HepG2 (cell line): ENCODE results near the gene GJC1. TPM values are rescaled to one million over a fixed set of nuclear protein-coding genes. Genes with fewer than 3 reads are reported as not detected.

Experiments used
- ATAC-seq: fragments of 200-7000 bp; cut with Tn5 transposase; 3 replicates; pipeline ENCODE4 v1.9.1; 2020; ENCODE audit warnings: mild to moderate bottlenecking, moderate library complexity
- BruUV-seq: library from RNA; stranded (reverse); fragments of 400-500 nt; replicated peaks from 2 replicates; lab custom pipeline; 2021; lab: Mats Ljungman, UMichigan
- CTCF ChIA-PET: fragments of 300-600 bp; formaldehyde crosslinking; extraction: SDS; loops from one replicate; lab custom pipeline; 2021; ENCODE audit warnings: low total read pairs, inconsistent platforms, low intra/inter-chr PET ratio; lab: Yijun Ruan, JAX
- POLR2A ChIA-PET: fragments of 350-600 bp; sonication (Branson Sonifier 250); formaldehyde crosslinking; loops from one replicate; lab custom pipeline; 2020; ENCODE audit warnings: antibody characterized with exemption, inconsistent platforms; lab: Yijun Ruan, JAX
- DNase-seq: peaks from one replicate; pipeline ENCODE4 v3.0.0-alpha.2; 2015; ENCODE audit warnings: low spot score
- FAIRE-seq: peaks from 3 replicates; lab custom pipeline; 2011; peaks lifted over from hg19 to GRCh38; lab: Jason Lieb, UNC
- H2AFZ ChIP-seq: one replicate; pipeline ENCODE4 v1.6.1; 2011; ENCODE audit warnings: low read length, inconsistent platforms
- H3K27ac ChIP-seq: fragments of 300-600 bp; 3 replicates; pipeline ENCODE4 v1.8.0; 2011; ENCODE audit warnings: mixed run types, mild to moderate bottlenecking, mixed read lengths, low read length, inconsistent platforms; ENCODE audit not compliant: insufficient read depth; ENCODE audit errors: extremely low read length
- H3K27me3 ChIP-seq, 2 experiments: fragments of 200-600 bp in 1 of 2; 2 replicates in 1 of 2; 3 replicates in 1 of 2; pipeline versions ENCODE4 v1.6.0 to v1.8.0; 2011; ENCODE audit warnings: low read length in 2 of 2, mild to moderate bottlenecking in 2 of 2, moderate library complexity in 2 of 2, inconsistent platforms in 1 of 2; ENCODE audit not compliant: insufficient read depth in 2 of 2, control insufficient read depth in 1 of 2
- H3K36me3 ChIP-seq, 2 experiments: fragments of 200-600 bp in 1 of 2; replicated peaks in 1 of 2; 2 replicates in 1 of 2; 3 replicates in 1 of 2; pipeline versions ENCODE4 v1.5.1 to v1.8.0; 2011; ENCODE audit warnings: low read length in 2 of 2, inconsistent platforms in 1 of 2; ENCODE audit not compliant: insufficient read depth in 2 of 2, control insufficient read depth in 1 of 2
- H3K4me1 ChIP-seq: 2 replicates; pipeline ENCODE4 v1.5.1; 2012; ENCODE audit warnings: low read length, inconsistent platforms; ENCODE audit not compliant: insufficient read depth
- H3K4me2 ChIP-seq: 2 replicates; pipeline ENCODE4 v1.6.0; 2011; ENCODE audit warnings: low read depth, low read length, inconsistent platforms
- H3K4me3 ChIP-seq, 3 experiments: fragments of 200-600 bp in 1 of 3; sonication (generic), shearing (Covaris generic) in 1 of 3; replicated peaks in 1 of 3; 2 replicates each; pipeline ENCODE4 v1.5.1; 2011 to 2016; ENCODE audit warnings: low read length in 3 of 3, inconsistent platforms in 2 of 3, low read depth in 2 of 3, mild to moderate bottlenecking in 2 of 3, control low read depth in 1 of 3, mixed read lengths in 1 of 3; ENCODE audit not compliant: insufficient read depth in 1 of 3
- H3K79me2 ChIP-seq: one replicate; pipeline ENCODE4 v1.6.1; 2011; ENCODE audit warnings: low read length, inconsistent platforms; ENCODE audit not compliant: insufficient read depth
- H3K9ac ChIP-seq: 2 replicates; pipeline ENCODE4 v1.6.0; 2011; ENCODE audit warnings: mild to moderate bottlenecking, low read depth, low read length, inconsistent platforms; ENCODE audit not compliant: insufficient read depth
- H3K9me3 ChIP-seq: 2 replicates; pipeline ENCODE4 v1.5.1; 2012; ENCODE audit warnings: mild to moderate bottlenecking, low read length
- H4K20me1 ChIP-seq: 2 replicates; pipeline ENCODE4 v1.6.0; 2011; ENCODE audit warnings: inconsistent platforms, mild to moderate bottlenecking, low read length, moderate library complexity; ENCODE audit not compliant: insufficient read depth
- BCL3 ChIP-seq: sonication (generic); formaldehyde crosslinking; IDR thresholded peaks from 2 replicates; pipeline ENCODE4 v1.5.1; 2020; ENCODE audit warnings: mild to moderate bottlenecking, missing genetic modification reagents, moderate library complexity
- GABPA ChIP-seq, 2 experiments: IDR thresholded peaks; 2 replicates each; pipeline ENCODE4 v1.6.1; 2011 to 2016; ENCODE audit warnings: low read depth in 2 of 2, low read length in 1 of 2, missing biosample characterization in 1 of 2, missing genetic modification characterization in 1 of 2
- HNRNPLL ChIP-seq: fragments of 200-400 bp; formaldehyde crosslinking; IDR thresholded peaks from 2 replicates; pipeline ENCODE4 v1.6.1; 2017; ENCODE audit warnings: mild to moderate bottlenecking, low read depth, low read length; ENCODE audit not compliant: poor library complexity, severe bottlenecking
- KAT2B ChIP-seq: fragments of 150-350 bp; IDR thresholded peaks from 2 replicates; pipeline ENCODE4 v1.6.1; 2014; ENCODE audit warnings: low read depth, low read length, borderline replicate concordance
- MTA3 ChIP-seq: sonication (generic); formaldehyde crosslinking; IDR thresholded peaks from 2 replicates; pipeline ENCODE4 v1.4.0; 2020; ENCODE audit warnings: missing genetic modification reagents
- MXD3 ChIP-seq: IDR thresholded peaks from 2 replicates; pipeline ENCODE4 v1.6.1; 2016; ENCODE audit warnings: mild to moderate bottlenecking, missing biosample characterization, missing genetic modification reagents
- NPAS2 ChIP-seq: sonication (generic); formaldehyde crosslinking; IDR thresholded peaks from 2 replicates; pipeline ENCODE4 v1.8.0; 2022; ENCODE audit warnings: mild to moderate bottlenecking, missing genetic modification reagents, borderline replicate concordance
- PCBP2 ChIP-seq: fragments of 200-400 bp; formaldehyde crosslinking; optimal IDR thresholded peaks from 2 replicates; pipeline ENCODE3; 2018; ENCODE audit warnings: low read length, low read depth; ENCODE audit not compliant: poor library complexity, severe bottlenecking
- RERE ChIP-seq: IDR thresholded peaks from 2 replicates; pipeline ENCODE4 v1.6.1; 2016; ENCODE audit warnings: low read depth, missing genetic modification reagents, missing compliant biosample characterization
- STAG1 ChIP-seq: sonication (generic); formaldehyde crosslinking; IDR thresholded peaks from 2 replicates; pipeline ENCODE4 v1.4.0; 2020; ENCODE audit warnings: missing genetic modification reagents
- ZNF766 ChIP-seq: sonication (generic); formaldehyde crosslinking; IDR thresholded peaks from 2 replicates; pipeline ENCODE4 v1.5.0; 2020; ENCODE audit warnings: missing genetic modification reagents, borderline replicate concordance
- WGBS: methylation state at CpG from one replicate; pipeline ENCODE4 v1.1.6; 2017; ENCODE audit warnings: low lambda C conversion rate; 5-methylcytosine and 5-hydroxymethylcytosine counted together
- in situ Hi-C: cut with HindIII; loops from 2 replicates; pipeline ENCODE4 v1.10.0; 2017; ENCODE audit warnings: low pct_unique_long_range_greater_than_20kb; ENCODE audit not compliant: extremely low pct_ligation_motif_present
- intact Hi-C: fragments of 100-400 bp; cut with micrococcal nuclease; formaldehyde crosslinking; loops from one replicate; pipeline ENCODE4 v1.10.0; 2022; ENCODE audit not compliant: unreplicated experiment
- polyA plus RNA-seq, 8 experiments: library from polyadenylated mRNA; depleted of rRNA in 3 of 8; stranded (reverse) in 7 of 8; unstranded in 1 of 8; fragments of >200 nt; fragmentation: Illumina TruSeq in 4 of 8; extraction: Trizol in 4 of 8; gene quantifications; 2 replicates each; pipeline versions ENCODE4 v1.2.1 to v1.2.3, GENCODE V29; 2011 to 2016; ENCODE audit warnings: low read depth in 4 of 8, missing spikeins in 1 of 8, mixed read lengths in 1 of 8; ENCODE audit not compliant: insufficient read depth in 1 of 8
- total RNA-seq, 5 experiments: library from RNA; depleted of rRNA; stranded (reverse); fragments of >200 nt; fragmentation: Illumina TruSeq; extraction: Trizol; gene quantifications; 2 replicates each; pipeline ENCODE4 v1.2.3, GENCODE V29; 2016; ENCODE audit warnings: low read depth in 1 of 5
- TF ChIP-seq, protein P1 (sequence below): IDR thresholded peaks from 2 replicates; pipeline ENCODE4 v1.6.1; 2018; ENCODE audit warnings: missing genetic modification reagents

The GJC1 gene
- total and polyA plus RNA-seq, 2 of the 13 experiments (the other 11 are each of a cell fraction or from before 2014, with no cell fraction given), result 1.7 TPM

DNA sequence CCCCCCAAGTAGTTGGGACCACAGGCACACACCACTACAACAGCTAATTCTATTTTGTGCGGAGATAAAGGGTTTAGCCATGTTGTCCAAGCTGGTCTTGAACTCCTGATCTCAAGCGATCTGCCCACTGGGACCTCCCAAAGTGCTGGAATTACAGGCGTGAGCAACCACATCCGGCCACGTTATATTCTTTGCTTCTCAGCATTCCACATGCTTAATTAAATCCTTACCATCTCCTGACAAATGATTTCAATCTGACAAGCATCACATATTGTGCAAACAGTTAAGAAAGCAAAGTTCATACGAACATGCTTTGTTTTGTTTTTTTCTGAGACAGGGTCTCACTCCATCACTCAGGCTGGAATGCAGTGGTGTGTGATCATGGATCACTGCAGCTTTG, 35.8 kb upstream of the GJC1 start:
- in situ Hi-C loops, result loop anchor here (5.0 kb wide), 1 partner anchor 89 kb away; no protein-coding TSS in a partner anchor
- 95% methylated on average over 6 of the region's 6 CpGs for WGBS
- ChIA-PET CTCF (interaction anchor here (1.3 to 3.8 kb wide), 4 partner anchors 84 to 132 kb away, joined by 3 to 66 read pairs (median 26); no protein-coding TSS in a partner anchor), POLR2A (no interaction called here)
- intact Hi-C loops, result loop anchor here (1.0 kb wide), 2 partner anchors 87 to 91 kb away; no protein-coding TSS in a partner anchor
- no peak for DNase-seq
- Histone ChIP-seq H2AFZ (no peak overlapping the region), H4K20me1 (0 out of 2 replicates have a peak, but pooled peaks cover 4% of the 10 kb centered on the region), H3K4me1 (peaks cover 36% of the 10 kb centered on the region), H3K4me3 (no peak overlapping the region), H3K9ac (no peak overlapping the region), H3K27me3 (no peaks in the 10 kb centered on the region), H3K79me2 (no peaks in the 10 kb centered on the region), H3K4me2 (no peak overlapping the region), H3K27ac (no peak overlapping the region), H3K9me3 (no peaks in the 10 kb centered on the region), H3K36me3 (peaks cover 40 to 77% of the 10 kb centered on the region in 2 experiments)
- no peak for FAIRE-seq
- no peak for TF ChIP-seq RERE
- TF ChIP-seq KAT2B, result no peak
- no peak for TF ChIP-seq HNRNPLL
- no peak for TF ChIP-seq ZNF766 (CRISPR knock-in tag)
- no peak for TF ChIP-seq GABPA (IDR thresholded peaks at IDR 0.05; ENCODE audit: low read depth, low read length)
- TF ChIP-seq GABPA (CRISPR knock-in tag; IDR thresholded peaks at IDR 0.05; ENCODE audit: low read depth), result no peak
- TF ChIP-seq MXD3 (CRISPR knock-in tag), result no peak
- no peak for TF ChIP-seq MTA3 (CRISPR knock-in tag)
- TF ChIP-seq STAG1, result no peak
- TF ChIP-seq, protein P1, sequence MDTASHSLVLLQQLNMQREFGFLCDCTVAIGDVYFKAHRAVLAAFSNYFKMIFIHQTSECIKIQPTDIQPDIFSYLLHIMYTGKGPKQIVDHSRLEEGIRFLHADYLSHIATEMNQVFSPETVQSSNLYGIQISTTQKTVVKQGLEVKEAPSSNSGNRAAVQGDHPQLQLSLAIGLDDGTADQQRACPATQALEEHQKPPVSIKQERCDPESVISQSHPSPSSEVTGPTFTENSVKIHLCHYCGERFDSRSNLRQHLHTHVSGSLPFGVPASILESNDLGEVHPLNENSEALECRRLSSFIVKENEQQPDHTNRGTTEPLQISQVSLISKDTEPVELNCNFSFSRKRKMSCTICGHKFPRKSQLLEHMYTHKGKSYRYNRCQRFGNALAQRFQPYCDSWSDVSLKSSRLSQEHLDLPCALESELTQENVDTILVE (CRISPR knock-in tag), result no peak
- no peak for TF ChIP-seq NPAS2 (CRISPR knock-in tag)
- no peak for TF ChIP-seq BCL3
- TF ChIP-seq PCBP2, result no peak
- BruUV-seq, result no TSS peak
- no peak for ATAC-seq
